ENCODE results near the gene GJB1. TPM values are rescaled to one million over a fixed set of nuclear protein-coding genes. Genes with fewer than 3 reads are reported as not detected.

Gene GJB1
- polyA plus RNA-seq, 1 donor (not counting 4 experiments of a cell fraction or from before 2014, with no cell fraction given) = not detected

DNA sequence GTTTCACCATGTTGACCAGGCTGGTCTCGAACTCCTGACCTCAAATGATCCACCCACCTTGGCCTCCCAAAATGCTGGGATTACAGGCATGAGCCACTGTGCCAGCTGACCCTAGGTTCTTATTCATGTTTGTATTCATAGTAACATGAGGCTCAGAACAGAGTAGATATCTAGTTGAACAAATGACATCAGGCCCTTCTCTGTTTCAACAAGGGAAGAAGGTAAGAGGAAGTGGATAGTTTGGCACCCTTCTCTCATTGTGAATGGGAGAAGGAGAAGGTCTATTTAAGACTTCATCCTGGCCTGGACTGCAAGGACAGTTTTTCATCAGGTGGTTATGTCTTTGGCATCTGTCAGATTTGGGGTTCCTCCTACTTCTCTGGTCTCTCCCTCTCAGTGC, 13.8 kb downstream of the GJB1 start:
- dilution Hi-C loops (cut with MboI; ENCODE audit: extremely low pct_ligation_motif_present, low sequenced_read_pairs) = no loop called here

GRCh38 chrX:71239781-71240180, 16.8 kb downstream of the GJB1 start:
- dilution Hi-C loops (cut with MboI; ENCODE audit: extremely low pct_ligation_motif_present, low sequenced_read_pairs) = loop anchor here (10.0 kb wide), 1 partner anchor 155 kb away; no protein-coding TSS in a partner anchor
- no peaks in the 10 kb centered on the region for H3K79me2 ChIP-seq (ENCODE audit: control insufficient read depth, insufficient read depth, low read length)
- H3K4me2 ChIP-seq (ENCODE audit: control insufficient read depth, extremely low read depth, insufficient read depth, low read depth, low read length) = no peak overlapping the region
- H3K4me1 ChIP-seq (ENCODE audit: control insufficient read depth, extremely low read depth, insufficient read depth, low read length) = no peaks in the 10 kb centered on the region
- H2AFZ ChIP-seq (ENCODE audit: control insufficient read depth, low read length) = no peak overlapping the region
- DNase-seq (ENCODE audit: low read depth, low spot score) (no peak), FAIRE-seq (no peak)
- no peaks in the 10 kb centered on the region for H4K20me1 ChIP-seq (ENCODE audit: control insufficient read depth, extremely low read depth, insufficient read depth, low read length)
- H3K27ac ChIP-seq (ENCODE audit: control insufficient read depth, insufficient read depth, low read length) = no peak overlapping the region
- TF ChIP-seq, protein P1, sequence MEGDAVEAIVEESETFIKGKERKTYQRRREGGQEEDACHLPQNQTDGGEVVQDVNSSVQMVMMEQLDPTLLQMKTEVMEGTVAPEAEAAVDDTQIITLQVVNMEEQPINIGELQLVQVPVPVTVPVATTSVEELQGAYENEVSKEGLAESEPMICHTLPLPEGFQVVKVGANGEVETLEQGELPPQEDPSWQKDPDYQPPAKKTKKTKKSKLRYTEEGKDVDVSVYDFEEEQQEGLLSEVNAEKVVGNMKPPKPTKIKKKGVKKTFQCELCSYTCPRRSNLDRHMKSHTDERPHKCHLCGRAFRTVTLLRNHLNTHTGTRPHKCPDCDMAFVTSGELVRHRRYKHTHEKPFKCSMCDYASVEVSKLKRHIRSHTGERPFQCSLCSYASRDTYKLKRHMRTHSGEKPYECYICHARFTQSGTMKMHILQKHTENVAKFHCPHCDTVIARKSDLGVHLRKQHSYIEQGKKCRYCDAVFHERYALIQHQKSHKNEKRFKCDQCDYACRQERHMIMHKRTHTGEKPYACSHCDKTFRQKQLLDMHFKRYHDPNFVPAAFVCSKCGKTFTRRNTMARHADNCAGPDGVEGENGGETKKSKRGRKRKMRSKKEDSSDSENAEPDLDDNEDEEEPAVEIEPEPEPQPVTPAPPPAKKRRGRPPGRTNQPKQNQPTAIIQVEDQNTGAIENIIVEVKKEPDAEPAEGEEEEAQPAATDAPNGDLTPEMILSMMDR (optimal IDR thresholded peaks at IDR 0.05 in 1 of 3, IDR thresholded peaks at IDR 0.05 in 1 of 3, conservative IDR thresholded peaks at IDR 0.05 in 1 of 3; ENCODE audit: extremely low read depth in 1 of 3, insufficient read depth in 2 of 3, low read length in 3 of 3) = no peak
- TF ChIP-seq EZH2 (IDR thresholded peaks at IDR 0.05; ENCODE audit: low read length) = no peak
- no peak overlapping the region for H3K4me3 ChIP-seq (ENCODE audit: control insufficient read depth in 2 of 3, extremely low read depth in 1 of 3, insufficient read depth in 2 of 3, low read depth in 1 of 3, low read length in 3 of 3)
- no peaks in the 10 kb centered on the region for H3K9me1 ChIP-seq (ENCODE audit: control insufficient read depth, extremely low read depth, insufficient read depth, low read length)
- no peak overlapping the region for H3K9ac ChIP-seq (ENCODE audit: control insufficient read depth, extremely low read depth, insufficient read depth, low read length)
- no peaks in the 10 kb centered on the region for H3K9me3 ChIP-seq (ENCODE audit: control insufficient read depth, low read depth, low read length)
- peaks cover 0 to 3% of the 10 kb centered on the region in 2 experiments for H3K36me3 ChIP-seq (ENCODE audit: control insufficient read depth in 2 of 2, extremely low read depth in 1 of 2, insufficient read depth in 2 of 2, low read length in 2 of 2)
- no peaks in the 10 kb centered on the region for H3K27me3 ChIP-seq (ENCODE audit: control insufficient read depth, extremely low read depth, insufficient read depth, low read length)

More for the DNA sequence above, 13.8 kb downstream of the GJB1 start:
- H3K79me2 ChIP-seq (ENCODE audit: control insufficient read depth, insufficient read depth, low read length) = no peaks in the 10 kb centered on the region
- H2AFZ ChIP-seq (ENCODE audit: control insufficient read depth, low read length) = no peak overlapping the region
- no peak overlapping the region for H3K9ac ChIP-seq (ENCODE audit: control insufficient read depth, extremely low read depth, insufficient read depth, low read length)
- H3K9me1 ChIP-seq (ENCODE audit: control insufficient read depth, extremely low read depth, insufficient read depth, low read length) = no peaks in the 10 kb centered on the region
- H4K20me1 ChIP-seq (ENCODE audit: control insufficient read depth, extremely low read depth, insufficient read depth, low read length) = no peaks in the 10 kb centered on the region
- TF ChIP-seq, protein P1 (optimal IDR thresholded peaks at IDR 0.05 in 1 of 3, IDR thresholded peaks at IDR 0.05 in 1 of 3, conservative IDR thresholded peaks at IDR 0.05 in 1 of 3; ENCODE audit: extremely low read depth in 1 of 3, insufficient read depth in 2 of 3, low read length in 3 of 3) = no peak
- H3K27ac ChIP-seq (ENCODE audit: control insufficient read depth, insufficient read depth, low read length) = no peak overlapping the region
- no peaks in the 10 kb centered on the region for H3K27me3 ChIP-seq (ENCODE audit: control insufficient read depth, extremely low read depth, insufficient read depth, low read length)
- FAIRE-seq (no peak), DNase-seq (ENCODE audit: low read depth, low spot score) (no peak)
- no peak overlapping the region for H3K4me2 ChIP-seq (ENCODE audit: control insufficient read depth, extremely low read depth, insufficient read depth, low read depth, low read length)
- H3K4me3 ChIP-seq (ENCODE audit: control insufficient read depth in 2 of 3, extremely low read depth in 1 of 3, insufficient read depth in 2 of 3, low read depth in 1 of 3, low read length in 3 of 3) = no peak overlapping the region
- no peaks in the 10 kb centered on the region for H3K36me3 ChIP-seq (ENCODE audit: control insufficient read depth in 2 of 2, extremely low read depth in 1 of 2, insufficient read depth in 2 of 2, low read length in 2 of 2)
- no peaks in the 10 kb centered on the region for H3K4me1 ChIP-seq (ENCODE audit: control insufficient read depth, extremely low read depth, insufficient read depth, low read length)
- no peaks in the 10 kb centered on the region for H3K9me3 ChIP-seq (ENCODE audit: control insufficient read depth, low read depth, low read length)
